LHCN-M2 (cell line): Measurements from ENCODE around the gene PMP22. TPM values are rescaled to one million over a fixed set of nuclear protein-coding genes. Genes with fewer than 3 reads are reported as not detected.
"Not testable (repeated sequence)": the region's sequence is repeated elsewhere in the genome, so short reads cannot be mapped to it uniquely, and the experiment has no call there.

Experiments
- DNase-seq: peaks from one replicate; pipeline ENCODE4 v3.0.0-alpha.2; 2012; ENCODE audit warnings: low read depth
- total RNA-seq: library from RNA; depleted of rRNA; stranded (reverse); fragments of >200 nt; gene quantifications from 2 replicates; pipeline ENCODE4 v1.2.3, GENCODE V29; 2014; rRNA removed

Gene PMP22
- total RNA-seq, 1 experiment from 2014 or later: 23.6 TPM

DNA sequence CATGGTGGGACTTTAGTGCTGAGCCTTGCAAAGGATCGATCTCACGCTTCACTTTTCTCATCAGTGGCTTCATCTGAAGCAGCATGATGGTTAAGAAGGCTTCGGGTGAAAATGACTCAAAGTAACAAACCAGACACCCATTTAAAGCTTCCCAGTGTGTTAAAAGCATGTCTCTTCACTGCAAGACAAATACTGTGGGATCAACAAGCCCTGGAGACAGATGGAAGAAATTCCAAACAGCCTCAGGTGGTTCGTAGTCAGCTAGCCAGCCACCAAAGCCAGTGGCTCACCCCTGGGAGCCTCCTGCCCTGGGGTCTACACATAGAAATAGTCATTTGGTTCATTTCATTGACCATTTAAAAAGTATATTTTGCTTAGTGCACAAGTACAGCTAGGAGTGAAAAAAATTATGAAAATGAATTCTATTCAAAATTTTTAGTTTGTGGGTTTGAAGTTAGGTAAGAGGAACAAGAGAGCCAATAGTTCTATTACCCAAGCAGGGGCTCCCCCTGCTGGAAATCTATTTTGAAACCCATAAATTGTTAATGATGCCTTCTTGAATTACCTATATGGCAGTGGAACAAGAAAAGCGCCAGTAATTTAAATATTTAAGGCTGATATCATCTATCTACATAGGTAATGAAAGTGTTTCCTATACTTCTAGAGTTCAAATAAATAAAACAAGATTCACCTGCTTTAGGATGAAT, 51.6 kb downstream of the PMP22 start:
- DNase-seq: peak; percentile 10

- DNase-seq: no peak
These were observed 54.9 kb downstream of the PMP22 start for GRCh38 chr17:15210247-15210646.

DNA sequence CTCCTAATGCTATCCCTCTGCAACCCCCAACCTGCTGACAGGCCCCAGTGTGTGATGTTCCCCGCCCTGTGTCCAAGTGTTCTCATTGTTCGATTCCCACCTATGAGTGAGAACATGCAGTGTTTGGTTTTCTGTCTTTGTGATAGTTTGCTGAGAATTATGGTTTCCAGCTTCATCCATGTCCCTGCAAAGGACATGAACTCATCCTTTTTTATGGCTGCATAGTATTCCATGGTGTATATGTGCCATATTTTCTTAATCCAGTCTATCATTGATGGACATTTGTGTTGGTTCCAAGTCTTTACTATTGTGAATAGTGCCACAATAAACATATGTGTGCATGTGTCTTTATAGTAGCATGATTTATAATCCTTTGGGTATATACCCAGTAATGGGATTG, 62.1 kb downstream of the PMP22 start:
- not testable (repeated sequence) for DNase-seq

DNA sequence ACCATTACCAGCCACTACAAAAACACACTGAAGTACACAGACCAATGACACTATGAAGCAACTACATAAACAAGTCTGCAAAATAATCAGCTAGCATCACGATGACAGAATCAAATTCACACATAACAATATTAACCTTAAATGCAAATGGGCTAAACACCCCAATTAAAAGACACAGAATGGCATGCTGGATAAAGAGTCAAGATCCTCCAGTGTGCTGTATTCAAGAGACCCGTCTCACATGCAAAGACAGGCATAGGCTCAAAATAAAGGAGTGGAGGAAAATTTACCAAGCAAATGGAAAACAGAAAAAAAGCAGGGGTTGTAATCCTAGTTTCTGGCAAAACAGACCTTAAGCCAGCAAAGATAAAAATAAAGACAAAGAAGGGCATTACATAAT, 64.6 kb downstream of the PMP22 start:
- not testable (repeated sequence) for DNase-seq

- no peak for DNase-seq
These were observed 67.9 kb downstream of the PMP22 start for GRCh38 chr17:15197229-15197628.

DNA sequence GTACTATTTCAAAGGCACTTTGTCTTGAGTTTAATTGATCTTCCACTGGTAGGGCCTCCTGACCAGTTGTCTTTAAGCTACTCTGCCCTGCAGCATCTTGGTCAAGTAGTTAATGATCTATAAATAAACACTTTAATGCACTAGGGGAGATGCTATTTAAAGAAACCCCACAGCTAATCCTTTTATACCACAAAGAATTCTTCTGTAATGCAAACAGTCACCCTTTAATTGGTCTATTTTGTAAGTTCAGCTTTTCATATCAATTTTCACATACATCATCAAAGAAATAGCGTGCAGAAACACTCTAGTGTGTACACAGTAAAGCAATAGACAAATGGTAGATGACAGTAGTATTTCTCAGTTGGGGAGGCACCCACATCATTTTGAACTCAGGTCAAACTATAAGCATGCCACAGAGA, 70.3 kb downstream of the PMP22 start:
- peak; percentile 1 for DNase-seq

GRCh38 chr17:15185625-15185991, 79.5 kb downstream of the PMP22 start:
- peak; percentile 86 for DNase-seq

DNA sequence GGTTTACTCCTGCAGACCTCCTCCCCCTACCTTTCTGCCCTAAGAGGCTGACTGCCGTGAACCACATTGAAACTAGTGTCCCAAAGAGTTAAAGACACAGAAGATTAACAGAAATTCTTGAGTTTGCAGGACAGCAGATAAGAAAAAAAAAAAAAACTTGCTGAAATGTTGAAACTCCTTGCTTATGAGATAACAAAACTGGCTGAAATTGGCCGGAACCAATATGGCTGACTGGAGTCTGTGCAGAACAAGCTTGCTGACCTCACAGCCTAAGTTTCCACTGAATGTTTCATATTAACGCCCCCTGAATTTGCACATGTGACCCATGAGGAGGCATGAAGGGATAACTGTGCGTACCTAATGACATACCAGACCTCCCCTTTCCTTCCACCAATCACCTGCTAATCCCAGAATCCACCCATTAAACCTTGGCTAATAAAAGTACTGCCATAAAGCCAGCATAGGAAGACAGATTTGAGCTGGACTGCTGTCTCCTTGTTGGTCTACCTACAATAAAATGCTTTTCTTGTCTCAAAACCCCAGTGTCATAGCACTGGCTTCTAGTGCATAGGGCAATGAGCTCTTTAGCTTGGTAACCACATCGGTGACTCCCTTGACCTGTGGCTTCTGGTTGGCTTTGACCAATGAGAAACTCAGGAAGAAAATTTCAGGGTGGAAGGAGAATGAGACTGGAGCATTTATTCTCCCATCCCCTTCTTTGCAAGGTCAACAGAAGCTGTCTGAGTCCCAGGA, 80.1 kb downstream of the PMP22 start:
- no peak for DNase-seq

DNA sequence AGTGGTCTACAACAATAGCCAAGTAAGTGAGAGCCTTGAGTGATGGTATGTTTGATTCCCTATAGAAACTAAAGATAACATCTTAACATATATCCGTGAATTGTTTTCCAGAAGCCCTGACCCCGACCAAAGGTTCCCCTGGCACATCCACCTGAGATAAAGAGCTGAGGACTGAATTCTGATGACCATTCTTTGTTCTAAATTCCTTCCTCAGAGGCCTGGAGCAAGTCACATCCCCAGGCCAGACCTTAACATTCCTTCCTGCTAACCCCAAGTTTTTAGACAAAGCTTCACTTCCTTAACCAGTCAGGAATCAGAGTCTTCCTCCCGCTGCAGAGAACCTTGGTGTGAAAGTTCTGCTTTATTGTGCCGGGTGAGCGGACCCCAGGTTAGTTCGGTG, 83.3 kb downstream of the PMP22 start:
- DNase-seq: no peak

- no peak for DNase-seq
These were observed 83.8 kb downstream of the PMP22 start for GRCh38 chr17:15181333-15181732.

- no peak for DNase-seq
These were observed 85.0 kb downstream of the PMP22 start for GRCh38 chr17:15180121-15180561.

Other genes starting within 250 kb of the PMP22 start
- 0.06 TPM in 1 of 2 replicates, not detected in the other for gene TEKT3, start 76.3 kb upstream of the PMP22 start, total RNA-seq
- gene CDRT4, start 202.3 kb upstream of the PMP22 start, total RNA-seq: not detected in 2 replicates